ENCODE data around the gene ELAVL1. TPM values are rescaled to one million over a fixed set of nuclear protein-coding genes. Genes with fewer than 3 reads are reported as not detected.
"Not testable (repeated sequence)": the region's sequence is repeated elsewhere in the genome, so short reads cannot be mapped to it uniquely, and the experiment has no call there.

ELAVL1 gene
- polyA plus RNA-seq, 1 donor: 56.0 TPM

DNA sequence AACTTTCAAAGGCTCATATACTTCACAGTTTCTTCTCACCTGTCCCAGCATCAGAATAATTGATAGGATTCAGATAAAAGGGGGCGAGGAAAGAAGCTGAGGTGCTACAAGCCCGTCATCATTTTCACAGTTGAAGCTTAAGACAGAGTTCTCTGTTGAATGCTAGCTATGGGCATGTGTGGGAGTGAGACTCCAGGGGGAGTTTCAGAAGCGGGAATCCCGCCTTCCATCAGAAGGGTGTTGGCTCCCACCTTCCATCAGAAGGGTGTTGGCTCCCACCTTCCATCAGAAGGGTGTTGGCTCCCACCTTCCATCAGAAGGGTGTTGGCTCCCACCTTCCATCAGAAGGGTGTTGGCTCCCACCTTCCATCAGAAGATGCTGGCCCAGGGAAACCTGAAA is 44.4 kb downstream of the ELAVL1 start:
- not testable (repeated sequence) for H3K4me3 ChIP-seq (ENCODE audit: low read length); DNase-seq; H3K27me3 ChIP-seq (ENCODE audit: control insufficient read depth, insufficient read depth, low read length); H3K9me3 ChIP-seq (ENCODE audit: control insufficient read depth, low read depth, low read length); H3K27ac ChIP-seq (ENCODE audit: low read length)
- whole genome bisulfite sequencing (ENCODE audit: insufficient coverage, low lambda C conversion rate): no CpG with 5 or more reads among the region's 4 CpGs
- Histone ChIP-seq H3K36me3 (ENCODE audit: control insufficient read depth, insufficient read depth, low read length) (peaks cover 66% of the 10 kb centered on the region), H3K4me1 (ENCODE audit: control insufficient read depth, insufficient read depth, low read length) (peaks cover 12% of the 10 kb centered on the region)

DNA sequence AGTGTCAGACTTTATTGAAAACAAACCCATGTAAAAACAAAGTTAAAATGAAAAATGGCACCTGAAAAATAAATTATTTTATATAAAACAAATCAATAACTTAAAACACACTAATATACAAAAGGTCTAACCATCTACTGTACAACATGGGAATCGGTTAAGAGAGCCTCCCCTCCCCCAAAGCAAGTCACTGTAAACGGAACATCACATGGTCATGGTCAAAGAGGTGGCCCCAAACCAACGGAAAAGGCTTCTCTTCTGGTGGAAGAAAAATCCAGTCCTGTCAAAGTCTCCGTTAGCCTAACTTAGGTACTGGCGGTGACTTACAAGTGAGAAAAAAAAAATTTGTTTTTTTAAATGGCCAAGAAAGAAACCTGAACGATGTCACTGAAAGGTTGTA is 46.2 kb downstream of the ELAVL1 start:
- 80% methylated on average over 3 of the region's 6 CpGs for WGBS (ENCODE audit: insufficient coverage, low lambda C conversion rate)
- DNase-seq: no peak
- Histone ChIP-seq H3K9me3 (ENCODE audit: control insufficient read depth, low read depth, low read length) (peaks cover 2% of the 10 kb centered on the region), H3K36me3 (ENCODE audit: control insufficient read depth, insufficient read depth, low read length) (peaks cover 49% of the 10 kb centered on the region), H3K4me3 (ENCODE audit: low read length) (no peak overlapping the region), H3K27ac (ENCODE audit: low read length) (no peak overlapping the region), H3K4me1 (ENCODE audit: control insufficient read depth, insufficient read depth, low read length) (peaks cover 12% of the 10 kb centered on the region), H3K27me3 (ENCODE audit: control insufficient read depth, insufficient read depth, low read length) (no peaks in the 10 kb centered on the region)

DNA sequence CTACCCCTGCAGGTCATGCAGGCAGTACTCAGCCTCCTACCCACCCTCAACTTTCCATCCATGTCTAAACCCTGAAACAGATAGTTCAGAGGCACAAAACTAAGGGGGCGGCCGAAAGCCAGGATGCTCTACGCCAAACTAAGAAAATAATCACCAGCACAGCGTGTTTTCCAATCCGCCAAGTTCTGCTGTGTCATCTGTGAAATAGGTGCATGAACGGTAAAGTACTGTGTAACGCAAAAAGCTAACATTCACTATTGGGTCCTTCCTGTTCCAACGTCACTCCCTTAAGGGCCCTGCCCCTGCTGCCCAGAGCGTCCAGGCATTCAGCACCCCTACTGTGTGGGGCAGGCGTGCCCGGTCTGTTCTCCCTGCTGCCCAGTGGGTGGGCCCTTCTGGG is 49.7 kb downstream of the ELAVL1 start:
- peaks cover 21% of the 10 kb centered on the region for H3K36me3 ChIP-seq (ENCODE audit: control insufficient read depth, insufficient read depth, low read length)
- no CpG with 5 or more reads among the region's 11 CpGs for WGBS (ENCODE audit: insufficient coverage, low lambda C conversion rate)
- H3K9me3 ChIP-seq (ENCODE audit: control insufficient read depth, low read depth, low read length): no peaks in the 10 kb centered on the region
- H3K27me3 ChIP-seq (ENCODE audit: control insufficient read depth, insufficient read depth, low read length): no peaks in the 10 kb centered on the region
- no peak overlapping the region for H3K27ac ChIP-seq (ENCODE audit: low read length)
- no peaks in the 10 kb centered on the region for H3K4me1 ChIP-seq (ENCODE audit: control insufficient read depth, insufficient read depth, low read length)
- no peak overlapping the region for H3K4me3 ChIP-seq (ENCODE audit: low read length)
- DNase-seq: no peak

DNA sequence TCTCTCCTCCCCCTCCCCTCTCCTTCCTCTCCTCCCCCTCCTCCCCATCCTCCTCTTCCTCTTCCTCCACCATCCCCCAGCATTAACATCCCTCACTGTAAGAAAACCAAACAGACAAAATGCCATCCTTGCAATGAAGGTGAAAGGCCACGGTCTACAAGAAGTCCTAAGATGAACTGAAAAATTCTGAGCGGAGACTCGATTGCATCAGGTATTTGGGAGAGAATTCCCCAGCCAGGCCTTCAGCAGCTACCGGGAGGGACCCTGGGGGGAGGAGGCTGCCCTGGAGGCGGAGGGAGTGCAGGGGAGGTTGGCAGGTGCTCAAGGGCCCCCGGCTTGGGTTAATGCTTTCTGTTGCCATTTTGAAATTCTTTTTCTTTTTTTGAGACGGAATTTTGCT is 51.9 kb downstream of the ELAVL1 start:
- no peak for DNase-seq
- H3K4me1 ChIP-seq (ENCODE audit: control insufficient read depth, insufficient read depth, low read length): no peaks in the 10 kb centered on the region
- no CpG with 5 or more reads among the region's 7 CpGs for WGBS (ENCODE audit: insufficient coverage, low lambda C conversion rate)

DNA sequence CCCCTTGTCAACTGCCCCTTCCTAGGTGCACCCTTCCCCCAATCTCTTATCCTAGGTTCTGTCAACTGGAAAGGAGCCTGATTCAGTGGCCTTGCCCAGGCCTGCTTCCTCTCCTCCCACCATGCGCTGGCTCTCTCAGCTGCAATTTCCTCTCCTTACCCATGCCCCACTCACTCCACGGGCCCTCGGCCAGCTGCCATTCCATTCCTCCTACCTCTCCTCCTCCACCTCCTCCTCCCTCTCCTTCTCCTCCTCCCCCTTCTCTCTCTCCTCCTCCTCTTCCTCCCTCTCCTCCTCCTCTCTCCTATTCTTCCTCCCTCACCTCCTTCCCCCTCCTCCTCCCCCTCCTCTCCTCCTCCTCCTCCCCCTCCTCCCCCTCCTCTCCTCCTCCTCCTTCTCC is 52.4 kb downstream of the ELAVL1 start:
- Histone ChIP-seq H3K27ac (ENCODE audit: low read length) (no peak overlapping the region), H3K9me3 (ENCODE audit: control insufficient read depth, low read depth, low read length) (no peaks in the 10 kb centered on the region), H3K36me3 (ENCODE audit: control insufficient read depth, insufficient read depth, low read length) (peaks cover 7% of the 10 kb centered on the region), H3K4me3 (ENCODE audit: low read length) (no peak overlapping the region), H3K27me3 (ENCODE audit: control insufficient read depth, insufficient read depth, low read length) (no peaks in the 10 kb centered on the region), H3K4me1 (ENCODE audit: control insufficient read depth, insufficient read depth, low read length) (no peaks in the 10 kb centered on the region)
- no peak for DNase-seq
- 52% methylated on average over 3 of the region's 3 CpGs for WGBS (ENCODE audit: insufficient coverage, low lambda C conversion rate)

More for the DNA sequence above, 51.9 kb downstream of the ELAVL1 start:
- H3K36me3 ChIP-seq (ENCODE audit: control insufficient read depth, insufficient read depth, low read length): peaks cover 12% of the 10 kb centered on the region
- H3K27me3 ChIP-seq (ENCODE audit: control insufficient read depth, insufficient read depth, low read length): no peaks in the 10 kb centered on the region
- H3K9me3 ChIP-seq (ENCODE audit: control insufficient read depth, low read depth, low read length): no peaks in the 10 kb centered on the region
- no peak overlapping the region for H3K27ac ChIP-seq (ENCODE audit: low read length)
- no peak overlapping the region for H3K4me3 ChIP-seq (ENCODE audit: low read length)

DNA sequence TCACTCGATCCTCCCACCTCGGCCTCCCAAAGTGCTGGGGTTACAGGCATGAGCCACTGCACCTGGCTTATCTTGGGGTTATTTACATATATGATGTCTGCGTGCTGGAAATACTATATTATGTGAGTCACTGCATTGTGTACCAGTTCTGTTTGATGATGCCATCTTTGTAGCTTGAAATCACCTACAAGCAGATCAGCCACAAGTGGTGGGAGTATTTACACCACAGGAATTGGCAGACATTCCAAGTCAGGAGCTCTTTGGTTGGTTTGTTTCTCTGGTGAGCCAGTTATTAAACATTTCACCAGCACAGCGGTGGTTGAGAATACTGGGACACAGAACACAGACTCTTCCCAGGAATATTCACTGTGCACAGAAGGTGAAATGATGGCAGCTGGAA is 57.5 kb downstream of the ELAVL1 start:
- no peak overlapping the region for H3K4me3 ChIP-seq (ENCODE audit: low read length)
- H3K27me3 ChIP-seq (ENCODE audit: control insufficient read depth, insufficient read depth, low read length): no peaks in the 10 kb centered on the region
- H3K9me3 ChIP-seq (ENCODE audit: control insufficient read depth, low read depth, low read length): no peaks in the 10 kb centered on the region
- H3K36me3 ChIP-seq (ENCODE audit: control insufficient read depth, insufficient read depth, low read length): no peaks in the 10 kb centered on the region
- WGBS (ENCODE audit: insufficient coverage, low lambda C conversion rate): no CpG with 5 or more reads among the region's 4 CpGs
- no peak for DNase-seq
- peaks cover 2% of the 10 kb centered on the region for H3K4me1 ChIP-seq (ENCODE audit: control insufficient read depth, insufficient read depth, low read length)
- H3K27ac ChIP-seq (ENCODE audit: low read length): no peak overlapping the region

DNA sequence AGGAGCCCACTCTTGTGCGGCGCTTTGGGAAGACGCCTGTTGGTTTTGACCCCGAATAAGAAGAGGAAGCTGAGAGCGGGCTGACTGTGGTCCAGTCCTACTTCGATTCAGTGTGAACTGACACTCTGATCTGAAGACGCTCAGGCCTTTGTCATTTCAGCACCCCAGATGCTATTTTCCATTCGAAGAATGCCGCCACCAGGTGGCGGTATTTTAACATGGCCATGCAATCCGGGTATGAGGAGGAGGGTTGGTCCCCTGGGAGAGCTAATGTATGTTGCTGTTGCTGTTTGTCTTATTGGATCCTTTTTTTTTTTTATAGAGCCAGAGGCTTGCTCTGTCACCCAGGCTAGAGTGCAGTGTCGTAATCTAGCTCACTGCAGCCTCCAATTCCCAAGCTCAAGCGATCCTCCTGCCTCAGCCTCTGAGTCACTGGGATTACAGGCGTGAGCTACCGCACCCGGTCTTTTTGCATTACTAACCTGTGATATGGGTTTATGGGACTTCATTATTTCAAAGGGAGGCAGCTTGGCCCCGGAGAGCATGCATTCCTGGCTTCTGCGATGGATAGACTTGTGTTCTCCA is 61.2 kb downstream of the ELAVL1 start:
- peaks cover 12% of the 10 kb centered on the region for H3K36me3 ChIP-seq (ENCODE audit: control insufficient read depth, insufficient read depth, low read length)
- H3K9me3 ChIP-seq (ENCODE audit: control insufficient read depth, low read depth, low read length): no peaks in the 10 kb centered on the region
- peak overlapping the region; percentile 95 for H3K27ac ChIP-seq (ENCODE audit: low read length)
- WGBS (ENCODE audit: insufficient coverage, low lambda C conversion rate): no CpG with 5 or more reads among the region's 18 CpGs
- peak overlapping the region; percentile 97 for H3K4me3 ChIP-seq (ENCODE audit: low read length)
- no peaks in the 10 kb centered on the region for H3K27me3 ChIP-seq (ENCODE audit: control insufficient read depth, insufficient read depth, low read length)
- DNase-seq: peak; percentile 86 to 90
- H3K4me1 ChIP-seq (ENCODE audit: control insufficient read depth, insufficient read depth, low read length): peaks cover 7% of the 10 kb centered on the region

DNA sequence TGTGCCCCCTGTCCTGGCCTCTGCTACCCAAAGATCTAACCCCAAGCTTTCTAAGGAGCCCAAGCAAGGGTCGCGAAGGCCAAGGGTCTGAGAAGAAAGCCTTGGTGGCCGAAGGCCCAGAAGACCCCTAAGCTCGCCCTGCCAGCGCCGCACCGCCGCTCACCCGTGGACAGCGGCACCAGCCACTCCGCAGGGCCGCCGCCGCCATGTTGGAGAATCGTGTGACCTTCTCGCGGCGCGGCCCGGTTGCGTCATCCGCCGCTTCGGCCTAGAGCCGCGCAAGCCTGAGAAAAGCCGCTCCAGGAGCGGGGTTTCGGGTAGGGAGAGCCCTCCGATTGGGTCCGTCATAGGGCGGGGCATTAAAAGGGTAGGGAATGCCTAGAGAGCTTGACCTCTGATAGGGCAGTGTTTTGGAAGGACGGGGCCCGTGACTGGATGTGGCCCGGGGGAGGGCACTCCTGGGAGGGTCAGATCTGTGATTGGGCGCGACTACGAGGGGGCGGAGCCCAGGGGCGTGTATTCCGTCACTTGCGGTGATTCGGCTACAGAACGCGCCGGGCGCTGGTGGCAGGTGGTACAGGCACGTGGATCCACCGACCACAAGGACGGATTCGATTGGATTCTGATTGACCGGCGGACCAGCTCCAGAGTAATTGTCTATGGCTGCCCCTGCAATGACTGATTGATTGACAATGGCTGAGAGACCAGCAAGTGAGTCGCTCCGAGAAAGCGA is 61.8 kb downstream of the ELAVL1 start, which contains the start of gene TIMM44:
TIMM44 (minus strand) TSS at position 223 of the 733 bp plus-strand sequence; CDS start at position 208, 15 bp downstream.
- Histone ChIP-seq H3K9me3 (ENCODE audit: control insufficient read depth, low read depth, low read length) (no peaks in the 10 kb centered on the region), H3K4me3 (ENCODE audit: low read length) (peak within 1 kb of the TSS; percentile 97), H3K27ac (ENCODE audit: low read length) (peak within 1 kb of the TSS; percentile 95), H3K4me1 (ENCODE audit: control insufficient read depth, insufficient read depth, low read length) (peaks cover 7% of the 10 kb centered on the region), H3K36me3 (ENCODE audit: control insufficient read depth, insufficient read depth, low read length) (peaks cover 16% of the 10 kb centered on the region), H3K27me3 (ENCODE audit: control insufficient read depth, insufficient read depth, low read length) (no peaks in the 10 kb centered on the region)
- DNase-seq: peak; percentile 99 to 100
- WGBS (ENCODE audit: insufficient coverage, low lambda C conversion rate): no CpG with 5 or more reads among the region's 56 CpGs

DNA sequence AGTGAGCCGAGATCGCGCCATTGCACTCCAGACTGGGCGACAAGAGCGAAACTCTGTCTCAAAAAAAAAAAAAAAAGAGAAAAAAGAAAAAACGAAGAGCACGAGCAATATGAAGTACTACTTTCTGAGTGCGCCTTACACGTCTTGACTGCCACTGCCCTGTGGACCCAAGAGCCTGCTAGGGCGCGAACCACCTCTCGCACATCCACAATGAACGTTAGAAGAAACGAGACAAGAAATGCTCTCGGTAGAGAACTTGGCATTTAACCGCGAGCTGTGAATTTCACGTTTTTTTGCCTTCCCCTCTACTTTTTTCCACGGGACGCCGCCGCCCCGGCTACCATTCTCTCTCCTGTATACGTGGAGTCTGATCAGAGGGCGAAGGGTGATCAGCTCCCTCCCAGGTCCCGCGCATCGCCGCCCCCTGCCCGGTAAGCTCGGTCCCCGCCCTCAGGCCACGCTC is 62.4 kb downstream of the ELAVL1 start:
- Histone ChIP-seq H3K4me3 (ENCODE audit: low read length) (peak overlapping the region; percentile 97), H3K27me3 (ENCODE audit: control insufficient read depth, insufficient read depth, low read length) (no peaks in the 10 kb centered on the region), H3K9me3 (ENCODE audit: control insufficient read depth, low read depth, low read length) (no peaks in the 10 kb centered on the region), H3K4me1 (ENCODE audit: control insufficient read depth, insufficient read depth, low read length) (peaks cover 7% of the 10 kb centered on the region), H3K36me3 (ENCODE audit: control insufficient read depth, insufficient read depth, low read length) (peaks cover 19% of the 10 kb centered on the region), H3K27ac (ENCODE audit: low read length) (peak overlapping the region; percentile 95)
- DNase-seq: no peak
- WGBS (ENCODE audit: insufficient coverage, low lambda C conversion rate): no CpG with 5 or more reads among the region's 33 CpGs

DNA sequence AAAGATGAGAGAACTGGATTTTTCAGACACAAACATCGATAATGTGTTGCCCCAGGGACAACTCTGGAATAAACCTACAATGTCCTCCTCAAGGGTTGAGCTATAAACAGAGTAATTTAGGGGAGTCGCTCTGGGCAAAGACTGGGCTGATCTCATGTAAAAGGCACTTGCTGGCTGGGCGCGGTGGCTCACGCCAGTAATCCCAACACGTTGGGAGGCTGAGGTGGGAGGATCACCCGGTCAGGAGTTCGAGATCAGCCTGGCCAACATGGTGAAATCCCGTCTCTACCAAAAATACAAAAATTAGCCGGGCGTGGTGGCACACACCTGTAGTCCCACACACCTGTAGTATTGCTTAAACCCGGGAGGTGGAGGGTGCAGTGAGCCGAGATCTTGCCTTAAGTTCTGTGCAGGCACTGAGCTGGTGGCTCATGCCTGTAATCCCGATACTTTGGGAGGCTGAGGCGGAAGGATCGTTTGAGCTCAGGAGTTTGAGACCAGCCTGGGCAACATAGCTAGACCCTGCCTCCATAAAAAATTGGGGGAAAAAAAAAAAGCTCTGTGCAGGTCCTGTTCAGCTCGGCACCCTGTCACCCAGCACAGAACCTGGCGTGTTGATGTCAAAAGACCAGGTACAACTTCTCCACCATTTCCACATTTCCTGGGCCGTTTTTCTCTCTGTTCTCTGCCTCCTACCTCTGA is 63.4 kb downstream of the ELAVL1 start:
- Histone ChIP-seq H3K4me3 (ENCODE audit: low read length) (no peak overlapping the region), H3K27me3 (ENCODE audit: control insufficient read depth, insufficient read depth, low read length) (no peaks in the 10 kb centered on the region), H3K9me3 (ENCODE audit: control insufficient read depth, low read depth, low read length) (no peaks in the 10 kb centered on the region), H3K36me3 (ENCODE audit: control insufficient read depth, insufficient read depth, low read length) (peaks cover 25% of the 10 kb centered on the region), H3K27ac (ENCODE audit: low read length) (no peak overlapping the region), H3K4me1 (ENCODE audit: control insufficient read depth, insufficient read depth, low read length) (peaks cover 7% of the 10 kb centered on the region)
- 83% methylated on average over 1 of the region's 19 CpGs for WGBS (ENCODE audit: insufficient coverage, low lambda C conversion rate)
- DNase-seq: no peak

Measured in large intestine (tissue), 3 donors.